ENCODE measurements around the gene GTPBP6. TPM values are rescaled to one million over a fixed set of nuclear protein-coding genes. Genes with fewer than 3 reads are reported as not detected.
A peak's percentile ranks its signal among the peaks of the same experiment; 100 is the strongest.
"Not testable (repeated sequence)": the region's sequence is repeated elsewhere in the genome, so short reads cannot be mapped to it uniquely, and the experiment has no call there.

The GTPBP6 gene
- total RNA-seq, 6 experiments from 2014 or later = 20.9 to 32.8 (median 23.2) TPM

DNA sequence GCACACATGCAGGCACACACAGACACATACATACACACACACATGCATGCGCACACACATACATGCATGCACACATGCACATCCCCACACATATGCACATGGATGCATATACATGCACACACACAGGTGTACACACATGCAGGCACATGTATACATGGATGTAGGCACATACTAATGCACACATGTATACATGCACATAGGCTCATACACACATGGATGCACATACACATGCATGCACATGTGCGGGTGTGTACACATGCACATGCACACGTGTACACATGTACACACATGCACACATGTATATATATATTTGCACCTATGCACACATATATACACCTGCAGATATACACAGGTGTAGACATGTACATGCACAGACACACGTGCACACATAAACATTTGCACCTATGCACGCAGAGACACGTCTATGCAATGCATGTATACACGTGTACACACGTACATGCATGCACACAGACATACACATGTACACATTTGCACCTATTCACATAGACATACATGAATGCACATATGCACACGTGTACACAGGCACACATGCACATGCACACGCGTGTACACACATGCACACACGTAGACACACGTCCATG is 33.4 kb downstream of the GTPBP6 start:
- no peak overlapping the region for H3K27ac ChIP-seq
- H3K27me3 ChIP-seq = no peaks in the 10 kb centered on the region
- DNase-seq (peak in 1 of 3 donors; percentile 11), ATAC-seq (no peak)
- no peaks in the 10 kb centered on the region for H3K9me3 ChIP-seq
- TF ChIP-seq POLR2A (IDR thresholded peaks at IDR 0.05) = no peak
- TF ChIP-seq, protein P1, sequence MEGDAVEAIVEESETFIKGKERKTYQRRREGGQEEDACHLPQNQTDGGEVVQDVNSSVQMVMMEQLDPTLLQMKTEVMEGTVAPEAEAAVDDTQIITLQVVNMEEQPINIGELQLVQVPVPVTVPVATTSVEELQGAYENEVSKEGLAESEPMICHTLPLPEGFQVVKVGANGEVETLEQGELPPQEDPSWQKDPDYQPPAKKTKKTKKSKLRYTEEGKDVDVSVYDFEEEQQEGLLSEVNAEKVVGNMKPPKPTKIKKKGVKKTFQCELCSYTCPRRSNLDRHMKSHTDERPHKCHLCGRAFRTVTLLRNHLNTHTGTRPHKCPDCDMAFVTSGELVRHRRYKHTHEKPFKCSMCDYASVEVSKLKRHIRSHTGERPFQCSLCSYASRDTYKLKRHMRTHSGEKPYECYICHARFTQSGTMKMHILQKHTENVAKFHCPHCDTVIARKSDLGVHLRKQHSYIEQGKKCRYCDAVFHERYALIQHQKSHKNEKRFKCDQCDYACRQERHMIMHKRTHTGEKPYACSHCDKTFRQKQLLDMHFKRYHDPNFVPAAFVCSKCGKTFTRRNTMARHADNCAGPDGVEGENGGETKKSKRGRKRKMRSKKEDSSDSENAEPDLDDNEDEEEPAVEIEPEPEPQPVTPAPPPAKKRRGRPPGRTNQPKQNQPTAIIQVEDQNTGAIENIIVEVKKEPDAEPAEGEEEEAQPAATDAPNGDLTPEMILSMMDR (IDR thresholded peaks at IDR 0.05) = no peak
- no peak overlapping the region for H3K4me3 ChIP-seq
- no peaks in the 10 kb centered on the region for H3K4me1 ChIP-seq
- WGBS (ENCODE audit: insufficient coverage, low coverage, low lambda C conversion rate, missing lambda C conversion rate) = 86% methylated on average over 9 of the region's 13 CpGs
- peaks cover 0 to 29% (median 14%) of the 10 kb centered on the region in 4 donors for H3K36me3 ChIP-seq
- intact Hi-C loops (cut with DNase I) = no loop called here

DNA sequence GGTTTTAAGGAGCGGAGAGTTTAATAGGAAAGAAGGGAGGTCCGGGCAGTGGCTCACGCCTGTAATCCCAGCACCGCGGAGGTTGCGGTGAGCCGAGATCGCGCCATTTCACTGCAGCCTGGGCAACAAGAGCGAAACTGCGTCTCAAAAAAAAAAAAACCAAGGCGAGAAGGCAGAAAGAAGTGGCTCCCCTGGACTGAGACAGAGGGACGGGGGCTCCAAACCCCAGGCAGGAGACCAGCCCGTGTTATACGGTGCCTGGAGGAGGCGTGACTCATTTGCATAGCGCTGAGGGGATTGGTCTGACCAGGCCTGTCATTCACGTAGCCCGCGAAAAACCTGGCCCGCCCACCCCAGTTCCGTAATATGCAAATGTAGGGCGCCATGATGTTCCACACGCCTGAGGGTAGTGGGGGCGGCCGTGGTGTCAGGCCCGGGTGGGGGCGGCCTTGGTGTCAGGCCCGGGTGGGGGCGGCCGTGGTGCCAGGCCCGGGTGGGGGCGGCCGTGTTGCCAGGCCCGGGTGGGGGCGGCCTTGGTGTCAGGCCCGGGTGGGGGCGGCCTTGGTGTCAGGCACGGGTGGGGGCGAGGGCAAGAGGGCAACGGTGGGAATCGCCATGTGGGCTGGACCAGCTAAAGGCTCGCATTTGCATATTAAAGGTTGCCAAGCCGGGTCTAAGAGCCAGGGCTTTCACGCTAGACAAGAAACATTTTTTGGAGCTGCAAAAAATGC is 35.3 kb downstream of the GTPBP6 start:
- intact Hi-C loops (cut with DNase I) = no loop called here
- Histone ChIP-seq H3K9me3 (no peaks in the 10 kb centered on the region), H3K4me3 (peak overlapping the region; percentile 21 to 51 (median 41)), H3K36me3 (peaks cover 0 to 18% (median 6%) of the 10 kb centered on the region in 4 donors), H3K27me3 (no peaks in the 10 kb centered on the region), H3K27ac (no peak overlapping the region), H3K4me1 (no peaks in the 10 kb centered on the region)
- WGBS (ENCODE audit: insufficient coverage, low coverage, low lambda C conversion rate, missing lambda C conversion rate) = 17% methylated on average over 29 of the region's 45 CpGs
- DNase-seq (peak; percentile 78 to 85 (median 85)), ATAC-seq (peak; percentile 89 to 99 (median 98))
- TF ChIP-seq, protein P1 (IDR thresholded peaks at IDR 0.05) = no peak
- TF ChIP-seq POLR2A (IDR thresholded peaks at IDR 0.05) = no peak

DNA sequence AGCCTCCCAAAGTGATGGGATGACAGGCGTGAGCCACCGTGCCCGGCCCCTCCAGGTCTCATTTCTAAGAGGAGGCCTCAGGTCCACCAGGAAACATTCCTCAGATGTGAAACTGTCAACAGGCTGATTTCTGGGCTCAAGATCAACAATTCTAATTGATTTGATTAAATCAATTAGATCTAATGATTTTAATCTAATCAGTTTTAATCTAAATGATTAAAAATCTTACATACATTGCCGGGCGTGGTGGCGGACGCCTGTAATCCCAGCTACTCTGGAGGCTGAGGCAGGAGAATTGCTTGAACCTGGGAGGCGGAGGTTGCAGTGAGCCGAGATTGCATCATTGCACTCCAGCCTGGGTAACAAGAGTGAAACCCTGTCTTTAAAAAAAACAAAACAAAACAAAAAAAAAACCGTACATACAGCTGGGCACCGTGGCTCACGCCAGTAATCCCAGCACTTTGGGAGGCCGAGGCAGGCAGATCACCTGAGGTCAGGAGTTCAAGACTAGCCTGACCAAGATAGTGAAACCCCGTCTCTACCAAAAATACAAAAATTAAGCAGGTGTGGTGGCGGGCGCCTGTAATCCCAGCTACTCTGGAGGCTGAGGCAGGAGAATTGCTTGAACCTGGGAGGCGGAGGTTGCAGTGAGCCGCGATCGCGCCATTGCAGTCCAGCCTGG is 36.5 kb downstream of the GTPBP6 start:
- H3K9me3 ChIP-seq; ATAC-seq; H3K27me3 ChIP-seq; H3K27ac ChIP-seq; H3K4me3 ChIP-seq; intact Hi-C loops (cut with DNase I); H3K4me1 ChIP-seq: not testable (repeated sequence)
- peaks cover 0 to 17% (median 4%) of the 10 kb centered on the region in 4 donors for H3K36me3 ChIP-seq
- 75% methylated on average over 18 of the region's 21 CpGs for WGBS (ENCODE audit: insufficient coverage, low coverage, low lambda C conversion rate, missing lambda C conversion rate)
- DNase-seq = peak in 2 of 3 donors; percentile 21 to 26

DNA sequence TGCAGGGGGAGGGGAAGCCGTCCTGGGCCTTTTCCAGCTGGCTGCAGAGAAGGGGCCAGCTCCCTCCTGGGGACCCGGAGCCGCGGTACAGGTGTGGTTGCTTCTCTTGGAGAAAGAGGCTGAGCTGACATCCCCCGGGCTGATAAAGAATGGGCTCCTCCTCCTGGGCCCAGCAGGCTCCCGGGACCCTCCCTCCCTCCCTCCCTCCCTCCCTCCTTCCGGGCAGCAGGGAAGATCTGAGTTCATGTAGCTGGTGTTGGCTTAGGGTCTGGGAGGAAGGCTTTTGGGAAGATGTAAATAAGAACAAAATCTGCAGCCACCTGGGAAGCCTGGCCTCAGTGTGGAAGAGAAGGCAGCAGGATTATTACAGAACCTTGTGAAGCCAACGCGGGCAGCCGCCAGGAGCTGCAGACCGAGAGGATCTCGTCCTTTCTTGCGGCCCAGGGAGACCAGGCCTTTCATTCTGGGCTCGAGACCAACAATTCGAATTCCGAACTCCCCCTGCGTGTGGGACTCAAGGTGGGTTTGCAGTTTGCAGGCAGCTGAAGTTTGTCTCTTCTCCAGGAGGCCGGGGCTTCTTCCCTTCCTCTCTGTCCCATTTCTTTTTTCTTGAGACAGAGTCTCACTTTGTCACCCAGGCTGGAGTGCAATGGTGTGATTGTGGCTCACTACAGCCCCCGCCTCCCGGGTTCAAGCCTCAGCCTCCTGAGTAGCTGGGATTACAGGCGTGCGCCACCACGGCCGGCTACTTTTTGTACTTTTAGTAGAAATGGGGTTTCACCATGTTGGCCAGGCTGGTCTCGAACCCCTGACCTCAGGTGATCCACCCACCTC is 37.2 kb downstream of the GTPBP6 start, which contains the start of gene PLCXD1:
Gene PLCXD1 (plus strand): TSS at position 216 of the 834 bp plus-strand sequence. CDS start 2,807 bp downstream, outside the sequence.
- Histone ChIP-seq H3K27ac (no peak within 1 kb of the TSS), H3K4me3 (no peak within 1 kb of the TSS)

DNA sequence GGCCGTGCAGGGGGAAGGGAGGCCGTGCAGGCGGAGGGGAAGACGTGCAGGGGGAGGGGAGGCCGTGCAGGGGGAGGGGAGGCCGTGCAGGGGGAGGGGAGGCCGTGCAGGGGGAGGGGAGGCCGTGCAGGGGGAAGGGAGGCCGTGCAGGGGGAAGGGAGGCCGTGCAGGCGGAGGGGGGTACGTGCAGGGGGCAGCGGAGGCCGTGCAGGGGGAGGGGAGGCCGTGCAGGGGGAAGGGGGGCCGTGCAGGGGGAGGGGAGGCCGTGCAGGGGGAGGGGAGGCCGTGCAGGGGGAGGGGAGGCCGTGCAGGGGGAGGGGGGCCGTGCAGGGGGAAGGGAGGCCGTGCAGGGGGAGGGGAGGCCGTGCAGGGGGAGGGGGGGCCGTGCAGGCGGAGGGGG is 37.9 kb downstream of the GTPBP6 start:
- 41% methylated on average over 17 of the region's 24 CpGs for WGBS (ENCODE audit: insufficient coverage, low coverage, low lambda C conversion rate, missing lambda C conversion rate)
- H3K4me1 ChIP-seq; H3K9me3 ChIP-seq; H3K4me3 ChIP-seq; DNase-seq; ATAC-seq; H3K27ac ChIP-seq; H3K27me3 ChIP-seq; intact Hi-C loops (cut with DNase I): not testable (repeated sequence)
- H3K36me3 ChIP-seq = peaks cover 0 to 12% (median 4%) of the 10 kb centered on the region in 4 donors

More for the DNA sequence above, 37.2 kb downstream of the GTPBP6 start, which contains the start of gene PLCXD1:
- H3K9me3 ChIP-seq = no peaks in the 10 kb centered on the region
- H3K36me3 ChIP-seq = peaks cover 0 to 17% (median 4%) of the 10 kb centered on the region in 4 donors
- 43% methylated on average over 12 of the region's 25 CpGs for WGBS (ENCODE audit: insufficient coverage, low coverage, low lambda C conversion rate, missing lambda C conversion rate)
- ATAC-seq (no peak), DNase-seq (peak in 2 of 3 donors; percentile 45 to 48)
- H3K4me1 ChIP-seq = no peaks in the 10 kb centered on the region
- H3K27me3 ChIP-seq = no peaks in the 10 kb centered on the region
- intact Hi-C loops (cut with DNase I) = no loop called here
- no peak for TF ChIP-seq POLR2A (IDR thresholded peaks at IDR 0.05)

DNA sequence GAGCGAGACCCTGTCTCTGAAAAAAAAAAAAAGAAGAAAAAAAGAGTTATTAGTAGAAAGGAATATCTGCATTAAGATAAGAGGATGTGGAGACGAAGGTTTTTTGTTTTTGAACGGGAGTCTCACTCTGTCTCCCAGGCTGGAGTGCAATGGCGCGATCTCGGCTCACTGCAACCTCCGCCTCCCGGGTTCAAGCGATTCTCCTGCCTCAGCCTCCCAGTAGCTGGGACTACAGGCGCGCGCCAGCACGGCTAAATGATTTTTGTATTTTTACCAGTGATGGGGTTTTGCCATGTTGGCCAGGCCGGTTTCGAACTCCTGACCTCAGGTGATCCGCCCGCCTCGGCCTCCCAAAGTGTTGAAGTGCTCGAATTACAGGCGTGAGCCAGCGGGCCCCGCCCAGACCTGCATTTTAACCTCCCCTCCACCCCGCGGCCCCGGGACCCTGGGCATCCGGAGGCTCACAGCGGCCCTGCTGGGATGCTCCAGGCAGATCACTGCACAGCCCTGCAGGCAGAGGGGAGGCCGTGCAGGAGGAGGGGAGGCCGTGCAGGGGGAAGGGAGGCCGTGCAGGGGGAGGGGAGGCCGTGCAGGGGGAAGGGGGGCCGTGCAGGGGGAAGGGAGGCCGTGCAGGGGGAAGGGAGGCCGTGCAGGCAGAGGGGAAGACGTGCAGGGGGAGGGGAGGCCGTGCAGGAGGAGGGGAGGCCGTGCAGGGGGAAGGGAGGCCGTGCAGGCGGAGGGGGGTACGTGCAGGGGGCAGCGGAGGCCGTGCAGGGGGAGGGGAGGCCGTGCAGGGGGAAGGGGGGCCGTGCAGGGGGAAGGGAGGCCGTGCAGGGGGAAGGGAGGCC is 38.6 kb downstream of the GTPBP6 start:
- H3K4me1 ChIP-seq; H3K27ac ChIP-seq; intact Hi-C loops (cut with DNase I); H3K36me3 ChIP-seq; ATAC-seq; H3K9me3 ChIP-seq; H3K4me3 ChIP-seq; H3K27me3 ChIP-seq: not testable (repeated sequence)
- DNase-seq = peak in 1 of 3 donors; percentile 51
- WGBS (ENCODE audit: insufficient coverage, low coverage, low lambda C conversion rate, missing lambda C conversion rate) = 73% methylated on average over 21 of the region's 45 CpGs

Measured in right lobe of liver (tissue), 6 donors.